Omental fat pad (tissue), 4 donors: Measurements from ENCODE around the gene MYO10. TPM values are rescaled to one million over a fixed set of nuclear protein-coding genes. Genes with fewer than 3 reads are reported as not detected.

Experiments used
- ATAC-seq: fragments of 150-250 bp; one replicate; pipeline ENCODE4 v1.9.1; 2016; ENCODE audit warnings: mild to moderate bottlenecking, moderate library complexity; ENCODE audit not compliant: low FRiP score
- DNase-seq: peaks from one replicate; pipeline ENCODE4 v3.0.0-alpha.2; 2019; ENCODE audit warnings: low spot score
- total RNA-seq, 4 donors: library from RNA; depleted of rRNA; stranded (reverse); fragments of >200 nt; gene quantifications; one replicate each; pipeline ENCODE4 v1.1.0, GENCODE V29; 2016
- TF ChIP-seq, protein P1 (sequence below), 3 donors: fragments of 450-650 bp; IDR thresholded peaks; one replicate each; pipeline ENCODE4 v1.5.1; 2016 to 2017; ENCODE audit warnings: antibody characterized with exemption in 3 of 3, mild to moderate bottlenecking in 3 of 3, moderate library complexity in 2 of 3

The MYO10 gene
- total RNA-seq, 4 donors from 2014 or later, result 12.1 to 35.8 (median 17.7) TPM

DNA sequence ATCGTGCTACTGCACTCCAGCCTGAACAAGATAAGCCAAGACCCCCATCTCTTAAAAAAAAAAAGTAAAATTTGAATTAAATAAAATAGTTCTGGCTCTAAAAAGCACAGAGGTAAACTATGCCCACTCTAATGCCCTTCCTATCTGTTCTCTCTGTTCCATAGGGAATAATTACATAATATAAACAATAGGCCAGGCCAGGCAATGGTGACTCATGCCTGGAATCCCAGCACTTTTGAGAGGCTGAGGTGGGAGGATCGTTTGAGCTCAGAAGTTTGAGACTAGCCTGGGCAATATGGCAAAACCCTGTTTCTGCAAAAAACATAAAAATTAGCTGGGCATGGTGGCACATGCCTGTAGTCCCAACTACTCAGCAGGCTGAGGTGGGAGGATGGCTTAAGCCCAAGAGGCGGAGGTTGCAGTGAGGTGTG, 47.4 kb downstream of the MYO10 start:
- DNase-seq, result no peak
- no peak for ATAC-seq

DNA sequence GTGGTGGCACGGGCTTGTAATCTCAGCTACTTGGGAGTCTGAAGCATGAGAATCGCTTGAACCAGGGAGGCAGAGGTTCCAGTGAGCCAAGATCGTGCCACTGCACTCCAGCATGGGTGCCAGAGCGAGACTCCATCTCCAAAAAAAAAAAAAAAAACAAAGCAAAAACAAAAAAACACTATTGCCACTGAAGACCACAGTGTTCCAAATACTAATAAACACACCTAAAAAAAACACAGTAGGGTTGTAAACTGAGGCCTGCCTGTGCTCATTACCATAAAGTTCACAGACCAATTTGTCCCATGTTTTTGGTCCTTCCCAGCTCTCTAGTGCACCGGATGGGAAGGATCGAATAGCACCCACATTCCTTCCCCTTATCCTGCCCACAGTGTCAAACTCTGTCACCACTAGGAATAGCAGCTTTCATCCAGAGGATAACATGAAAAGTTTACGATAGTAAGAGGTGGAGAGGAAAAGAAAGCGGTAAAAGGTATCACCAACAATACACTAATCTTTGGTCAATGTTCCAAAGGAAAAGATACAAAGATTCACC, 49.2 kb downstream of the MYO10 start:
- DNase-seq, result no peak
- TF ChIP-seq, protein P1, sequence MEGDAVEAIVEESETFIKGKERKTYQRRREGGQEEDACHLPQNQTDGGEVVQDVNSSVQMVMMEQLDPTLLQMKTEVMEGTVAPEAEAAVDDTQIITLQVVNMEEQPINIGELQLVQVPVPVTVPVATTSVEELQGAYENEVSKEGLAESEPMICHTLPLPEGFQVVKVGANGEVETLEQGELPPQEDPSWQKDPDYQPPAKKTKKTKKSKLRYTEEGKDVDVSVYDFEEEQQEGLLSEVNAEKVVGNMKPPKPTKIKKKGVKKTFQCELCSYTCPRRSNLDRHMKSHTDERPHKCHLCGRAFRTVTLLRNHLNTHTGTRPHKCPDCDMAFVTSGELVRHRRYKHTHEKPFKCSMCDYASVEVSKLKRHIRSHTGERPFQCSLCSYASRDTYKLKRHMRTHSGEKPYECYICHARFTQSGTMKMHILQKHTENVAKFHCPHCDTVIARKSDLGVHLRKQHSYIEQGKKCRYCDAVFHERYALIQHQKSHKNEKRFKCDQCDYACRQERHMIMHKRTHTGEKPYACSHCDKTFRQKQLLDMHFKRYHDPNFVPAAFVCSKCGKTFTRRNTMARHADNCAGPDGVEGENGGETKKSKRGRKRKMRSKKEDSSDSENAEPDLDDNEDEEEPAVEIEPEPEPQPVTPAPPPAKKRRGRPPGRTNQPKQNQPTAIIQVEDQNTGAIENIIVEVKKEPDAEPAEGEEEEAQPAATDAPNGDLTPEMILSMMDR (IDR thresholded peaks at IDR 0.05), result no peak
- ATAC-seq, result no peak

More for the DNA sequence above, 47.4 kb downstream of the MYO10 start:
- TF ChIP-seq, protein P1 (IDR thresholded peaks at IDR 0.05), result no peak

DNA sequence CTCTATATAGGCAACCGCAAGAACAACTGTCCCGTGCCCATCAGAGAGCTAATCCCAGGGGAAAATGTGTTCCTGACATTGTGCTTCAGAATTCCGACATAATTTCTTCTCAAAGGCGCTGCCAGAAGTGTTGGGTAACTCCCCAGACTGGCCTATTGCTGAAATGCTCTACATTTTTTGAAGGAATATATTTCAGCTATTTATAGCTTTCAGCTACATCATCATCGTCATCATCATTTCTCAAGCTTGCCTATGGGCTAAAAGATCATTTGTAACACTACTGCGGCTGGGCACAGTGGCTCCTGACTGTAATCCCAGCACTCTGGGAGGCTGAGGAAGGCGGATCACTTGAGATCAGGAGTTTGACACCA, 49.7 kb downstream of the MYO10 start:
- no peak for DNase-seq
- TF ChIP-seq, protein P1 (IDR thresholded peaks at IDR 0.05), result no peak
- peak; percentile 80 for ATAC-seq

DNA sequence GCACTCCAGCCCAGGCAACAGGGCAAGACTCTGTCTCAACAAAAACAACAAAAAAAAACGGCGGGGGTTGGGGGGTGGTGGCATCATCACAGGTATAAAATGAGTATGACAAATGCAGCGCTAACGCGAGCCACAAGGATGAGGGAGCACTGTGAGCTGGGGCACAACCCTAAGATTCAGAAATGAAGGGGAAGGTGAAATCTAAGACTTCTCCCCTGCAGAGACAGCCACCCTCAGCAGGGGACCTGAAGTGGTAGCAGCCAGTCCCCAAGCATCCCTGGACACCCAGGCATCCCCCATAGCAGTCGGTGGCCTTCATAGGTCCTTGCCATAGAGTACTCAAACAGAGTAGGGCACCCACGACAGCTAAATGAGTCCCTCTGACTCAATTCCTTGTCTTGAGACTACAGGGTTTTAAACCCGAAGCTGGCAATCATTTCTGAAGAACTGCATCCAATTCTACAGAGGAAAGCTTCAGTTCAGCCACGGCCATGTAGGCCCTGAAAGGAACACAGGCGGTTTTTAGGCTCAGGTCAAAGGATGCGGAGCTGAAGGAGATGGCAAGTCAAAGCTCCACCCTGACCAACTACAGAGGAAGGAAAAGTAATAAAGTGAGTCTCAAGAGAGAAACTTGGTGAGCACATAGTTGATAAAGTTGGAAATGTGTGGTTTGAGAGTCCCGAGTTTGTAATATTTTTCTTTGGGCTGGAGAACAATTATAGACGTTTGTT, 50.3 kb downstream of the MYO10 start:
- no peak for ATAC-seq
- TF ChIP-seq, protein P1 (IDR thresholded peaks at IDR 0.05), result no peak

DNA sequence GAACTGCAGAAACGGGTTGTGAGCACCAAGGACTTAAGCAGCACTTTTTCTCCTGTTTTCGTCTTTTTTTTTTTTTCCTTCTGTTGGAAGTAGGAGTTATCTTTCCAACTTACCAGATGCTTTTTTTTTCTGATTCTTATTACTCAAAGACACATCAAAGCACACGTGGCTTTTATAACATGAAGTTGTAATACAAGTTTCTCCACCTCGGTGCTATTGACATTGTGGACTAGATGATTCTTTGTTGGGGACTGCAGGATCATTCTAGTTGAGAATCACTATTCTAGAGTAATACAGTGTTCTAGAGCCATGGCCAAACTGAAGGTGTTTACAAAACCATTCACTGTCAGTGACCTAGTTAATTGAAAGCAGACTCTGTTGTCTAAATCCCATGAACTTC, 51.5 kb downstream of the MYO10 start:
- DNase-seq (no peak), ATAC-seq (no peak)
- TF ChIP-seq, protein P1 (IDR thresholded peaks at IDR 0.05), result no peak

More for the DNA sequence above, 50.3 kb downstream of the MYO10 start:
- no peak for DNase-seq

DNA sequence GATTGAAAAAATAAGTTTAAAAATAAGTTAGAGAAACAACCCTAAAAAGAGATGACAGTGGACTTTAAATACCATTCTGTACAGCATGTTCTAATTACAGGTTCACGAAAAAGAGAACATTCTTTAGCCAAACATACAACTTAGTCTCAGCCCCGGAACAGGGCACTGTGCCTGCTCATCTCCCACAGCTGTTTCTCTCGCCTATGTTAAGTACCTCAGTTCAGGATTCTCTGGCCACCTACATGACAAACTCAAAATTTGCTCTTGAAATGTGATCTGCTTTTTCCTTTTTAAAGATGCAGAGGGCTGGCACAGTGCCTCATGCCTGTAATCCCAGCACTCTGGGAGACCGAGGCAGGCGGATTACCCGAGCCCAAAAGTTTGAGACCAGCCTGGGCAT, 52.3 kb downstream of the MYO10 start:
- ATAC-seq, result no peak
- TF ChIP-seq, protein P1 (IDR thresholded peaks at IDR 0.05), result no peak

DNA sequence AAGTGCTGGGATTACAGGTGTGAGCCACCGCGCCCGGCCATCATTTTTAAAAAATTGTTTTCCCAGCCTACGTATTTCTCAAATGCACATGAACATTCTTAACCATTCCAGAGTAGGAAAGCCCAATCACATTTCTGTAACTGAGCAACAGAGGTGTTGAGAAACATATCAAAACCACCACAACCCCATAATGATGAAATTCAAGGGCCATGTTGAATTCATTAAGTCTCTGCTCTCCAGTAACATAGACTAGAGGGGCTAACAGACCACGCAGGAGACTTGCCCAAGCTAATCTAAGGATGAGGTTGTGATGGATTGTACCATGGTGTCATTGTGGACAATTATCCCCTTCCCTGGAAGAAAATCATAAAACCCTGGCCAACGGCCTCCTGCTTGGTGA, 52.9 kb downstream of the MYO10 start:
- TF ChIP-seq, protein P1 (IDR thresholded peaks at IDR 0.05), result no peak
- ATAC-seq (no peak), DNase-seq (no peak)

More for the DNA sequence above, 52.3 kb downstream of the MYO10 start:
- no peak for DNase-seq
